BJ (cell line): ENCODE results near the gene RGS17. TPM values are rescaled to one million over a fixed set of nuclear protein-coding genes. Genes with fewer than 3 reads are reported as not detected.
A peak's percentile ranks its signal among the peaks of the same experiment; 100 is the strongest.

ENCODE experiments used
- CTCF ChIA-PET: fragments of 350-600 bp; formaldehyde crosslinking; extraction: SDS; loops from one replicate; lab custom pipeline; 2021; ENCODE audit warnings: antibody characterized with exemption, inconsistent platforms; lab: Yijun Ruan, JAX
- POLR2A ChIA-PET: fragments of 300-600 bp; sonication (Branson Sonifier 250); formaldehyde crosslinking; extraction: SDS; loops from one replicate; lab custom pipeline; 2021; ENCODE audit warnings: antibody characterized with exemption; lab: Charles Lee
- DNase-seq: peaks from one replicate; pipeline ENCODE4 v3.0.0-alpha.2; 2011; ENCODE audit warnings: low read depth
- H3K27me3 ChIP-seq: 2 replicates; pipeline ENCODE4 v1.6.0; 2011; ENCODE audit warnings: low read length; ENCODE audit not compliant: control insufficient read depth, insufficient read depth
- H3K36me3 ChIP-seq: 2 replicates; pipeline ENCODE4 v1.5.1; 2011; ENCODE audit warnings: low read length; ENCODE audit not compliant: control insufficient read depth, insufficient read depth
- H3K4me3 ChIP-seq: 2 replicates; pipeline ENCODE4 v1.5.1; 2011; ENCODE audit warnings: low read depth, mild to moderate bottlenecking, control low read depth, low read length
- polyA plus RNA-seq: library from polyadenylated mRNA; depleted of rRNA; stranded (reverse); fragments of >200 nt; gene quantifications from 2 replicates; pipeline ENCODE4 v1.2.3, GENCODE V29; 2011
- TF ChIP-seq, protein P1 (sequence below): IDR thresholded peaks from 2 replicates; pipeline ENCODE4 v1.5.1; 2011; ENCODE audit warnings: low read depth, mild to moderate bottlenecking, control low read depth, inconsistent platforms, low read length, moderate library complexity; ENCODE audit not compliant: insufficient read depth

Gene RGS17
- polyA plus RNA-seq, 1 experiment, result 0.09 TPM

DNA sequence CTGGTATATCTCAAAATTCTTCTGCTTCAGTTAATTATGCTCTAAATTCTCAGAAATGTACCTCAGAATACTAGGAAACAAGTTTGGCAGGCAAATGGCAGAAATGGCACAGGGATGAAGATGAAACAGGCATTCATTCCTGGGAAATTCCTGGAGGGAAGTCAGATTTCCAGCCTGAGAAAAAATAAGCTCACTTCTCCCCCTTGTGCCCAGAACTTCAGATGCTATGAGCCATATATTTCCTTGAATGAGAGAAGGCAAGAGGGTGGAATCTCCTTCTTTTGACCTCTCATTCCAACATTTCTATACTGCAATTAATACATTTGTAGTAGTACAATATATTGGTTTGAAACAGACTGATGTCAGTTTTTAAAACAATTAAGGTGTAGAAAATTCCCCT is 22.8 kb downstream of the RGS17 start:
- Histone ChIP-seq H3K4me3 (no peak overlapping the region), H3K36me3 (no peaks in the 10 kb centered on the region), H3K27me3 (no peaks in the 10 kb centered on the region; the same call in 1 of the 2 replicates)
- ChIA-PET POLR2A (no interaction called here), CTCF (interaction anchor here (1.3 to 1.7 kb wide), 3 partner anchors 9 to 76 kb away, joined by 3 to 6 read pairs (median 5); no protein-coding TSS in a partner anchor)
- TF ChIP-seq, protein P1, sequence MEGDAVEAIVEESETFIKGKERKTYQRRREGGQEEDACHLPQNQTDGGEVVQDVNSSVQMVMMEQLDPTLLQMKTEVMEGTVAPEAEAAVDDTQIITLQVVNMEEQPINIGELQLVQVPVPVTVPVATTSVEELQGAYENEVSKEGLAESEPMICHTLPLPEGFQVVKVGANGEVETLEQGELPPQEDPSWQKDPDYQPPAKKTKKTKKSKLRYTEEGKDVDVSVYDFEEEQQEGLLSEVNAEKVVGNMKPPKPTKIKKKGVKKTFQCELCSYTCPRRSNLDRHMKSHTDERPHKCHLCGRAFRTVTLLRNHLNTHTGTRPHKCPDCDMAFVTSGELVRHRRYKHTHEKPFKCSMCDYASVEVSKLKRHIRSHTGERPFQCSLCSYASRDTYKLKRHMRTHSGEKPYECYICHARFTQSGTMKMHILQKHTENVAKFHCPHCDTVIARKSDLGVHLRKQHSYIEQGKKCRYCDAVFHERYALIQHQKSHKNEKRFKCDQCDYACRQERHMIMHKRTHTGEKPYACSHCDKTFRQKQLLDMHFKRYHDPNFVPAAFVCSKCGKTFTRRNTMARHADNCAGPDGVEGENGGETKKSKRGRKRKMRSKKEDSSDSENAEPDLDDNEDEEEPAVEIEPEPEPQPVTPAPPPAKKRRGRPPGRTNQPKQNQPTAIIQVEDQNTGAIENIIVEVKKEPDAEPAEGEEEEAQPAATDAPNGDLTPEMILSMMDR, result peak; percentile 39
- no peak for DNase-seq

GRCh38 chr6:153106021-153106420 is 25.1 kb downstream of the RGS17 start:
- no peak for DNase-seq
- ChIA-PET CTCF (no interaction called here), POLR2A (no interaction called here)
- no peaks in the 10 kb centered on the region; the same call in 1 of the 2 replicates for H3K27me3 ChIP-seq
- no peaks in the 10 kb centered on the region for H3K36me3 ChIP-seq
- no peak overlapping the region for H3K4me3 ChIP-seq
- TF ChIP-seq, protein P1, result no peak

- POLR2A ChIA-PET, result no interaction called here
- DNase-seq, result no peak
- TF ChIP-seq, protein P1, result no peak
- H3K36me3 ChIP-seq, result no peaks in the 10 kb centered on the region
- H3K27me3 ChIP-seq, result no peaks in the 10 kb centered on the region; the same call in 1 of the 2 replicates
- CTCF ChIA-PET, result interaction anchor here (0.6 kb wide), 1 partner anchor 72 kb away, joined by 4 read pairs; no protein-coding TSS in a partner anchor
- no peak overlapping the region for H3K4me3 ChIP-seq
These were observed 26.9 kb downstream of the RGS17 start for GRCh38 chr6:153104220-153104619.

- DNase-seq, result no peak
- TF ChIP-seq, protein P1, result no peak
- ChIA-PET POLR2A (no interaction called here), CTCF (no interaction called here)
- Histone ChIP-seq H3K27me3 (no peaks in the 10 kb centered on the region; the same call in 1 of the 2 replicates), H3K4me3 (no peak overlapping the region), H3K36me3 (no peaks in the 10 kb centered on the region)
These were observed 27.8 kb downstream of the RGS17 start for GRCh38 chr6:153103319-153103655.

DNA sequence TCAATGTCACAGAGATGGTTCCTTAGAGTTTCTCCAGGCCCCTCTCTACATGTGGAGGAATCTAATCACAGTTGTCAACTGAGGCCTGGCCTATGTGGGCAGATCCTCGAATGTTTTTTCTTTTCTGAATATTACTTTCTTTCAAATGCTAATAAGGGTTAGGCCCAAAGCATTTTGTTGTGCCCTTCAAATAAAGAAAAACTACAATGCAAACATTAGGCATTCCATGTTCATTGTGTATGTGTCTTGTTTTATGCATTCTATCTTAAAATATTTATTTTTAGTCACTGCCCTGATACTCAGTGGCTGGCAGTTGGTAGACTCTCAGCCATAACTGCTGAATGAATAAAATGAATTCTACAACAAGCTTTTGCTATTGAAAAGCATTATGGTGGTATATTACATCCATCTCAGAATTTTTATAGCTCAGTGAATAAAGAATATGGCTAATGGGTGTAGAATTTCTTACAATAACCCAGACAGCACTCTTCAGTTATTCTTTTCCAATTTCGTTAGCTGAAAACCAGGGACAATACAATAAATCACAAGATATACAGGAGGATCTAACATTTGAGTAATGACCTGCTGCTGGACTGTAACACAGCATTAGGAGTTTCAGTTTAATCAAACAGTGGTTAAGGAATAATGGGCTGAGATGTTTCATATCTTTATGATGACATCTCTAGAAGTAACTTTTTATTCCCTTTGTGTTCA is 28.3 kb downstream of the RGS17 start:
- DNase-seq, result no peak
- Histone ChIP-seq H3K27me3 (no peaks in the 10 kb centered on the region), H3K36me3 (no peaks in the 10 kb centered on the region), H3K4me3 (no peak overlapping the region)
- POLR2A ChIA-PET, result no interaction called here
- TF ChIP-seq, protein P1, result no peak
- CTCF ChIA-PET, result no interaction called here
